ENCODE data around the gene IQGAP3.

The IQGAP3 gene

GRCh38 chr1:156497078-156497742 lies 75.2 kb downstream of the IQGAP3 start:
- no peak for DNase-seq (ENCODE audit: low spot score)

- peak; percentile 80 for DNase-seq (ENCODE audit: low spot score)
Observed at GRCh38 chr1:156496211-156496761, 76.1 kb downstream of the IQGAP3 start.

GRCh38 chr1:156495401-156496140 lies 76.8 kb downstream of the IQGAP3 start:
- no peak for DNase-seq (ENCODE audit: low spot score)

DNA sequence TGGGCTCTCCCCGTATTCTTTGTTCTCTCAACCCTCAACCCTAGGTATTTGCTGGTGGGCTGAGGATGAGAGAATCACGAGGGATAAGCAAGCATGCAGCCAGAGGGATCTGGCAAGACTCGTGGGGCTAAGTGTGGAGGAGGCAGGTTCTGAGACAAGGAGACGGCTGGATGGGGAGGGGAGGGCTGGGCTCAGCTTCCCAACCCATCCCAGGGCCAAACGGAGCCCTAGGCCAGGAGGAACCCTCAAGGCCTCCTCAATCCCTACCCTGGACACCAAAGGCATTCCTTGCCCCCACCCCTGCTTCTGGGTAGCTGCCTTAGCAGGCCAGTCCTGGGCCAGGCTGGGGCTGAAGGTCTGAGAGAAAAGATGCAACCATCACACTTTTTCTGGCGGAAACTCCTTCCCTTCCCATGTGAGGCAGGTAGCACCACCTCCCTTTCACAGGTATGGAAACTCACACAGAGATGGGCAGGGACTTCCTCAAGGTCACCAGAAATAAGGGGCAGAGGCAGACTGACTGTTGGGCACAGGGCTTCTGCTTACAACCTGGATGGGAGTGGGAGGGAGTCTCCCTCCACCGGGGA lies 78.0 kb downstream of the IQGAP3 start:
- DNase-seq (ENCODE audit: low spot score), result no peak

- peak; percentile 75 for DNase-seq (ENCODE audit: low spot score)
Observed at GRCh38 chr1:156493742-156494141, 78.6 kb downstream of the IQGAP3 start.

- peak; percentile 86 for DNase-seq (ENCODE audit: low spot score)
Observed at GRCh38 chr1:156493154-156493631, 79.2 kb downstream of the IQGAP3 start.

GRCh38 chr1:156492591-156493080 lies 79.7 kb downstream of the IQGAP3 start:
- DNase-seq (ENCODE audit: low spot score), result peak; percentile 99

DNA sequence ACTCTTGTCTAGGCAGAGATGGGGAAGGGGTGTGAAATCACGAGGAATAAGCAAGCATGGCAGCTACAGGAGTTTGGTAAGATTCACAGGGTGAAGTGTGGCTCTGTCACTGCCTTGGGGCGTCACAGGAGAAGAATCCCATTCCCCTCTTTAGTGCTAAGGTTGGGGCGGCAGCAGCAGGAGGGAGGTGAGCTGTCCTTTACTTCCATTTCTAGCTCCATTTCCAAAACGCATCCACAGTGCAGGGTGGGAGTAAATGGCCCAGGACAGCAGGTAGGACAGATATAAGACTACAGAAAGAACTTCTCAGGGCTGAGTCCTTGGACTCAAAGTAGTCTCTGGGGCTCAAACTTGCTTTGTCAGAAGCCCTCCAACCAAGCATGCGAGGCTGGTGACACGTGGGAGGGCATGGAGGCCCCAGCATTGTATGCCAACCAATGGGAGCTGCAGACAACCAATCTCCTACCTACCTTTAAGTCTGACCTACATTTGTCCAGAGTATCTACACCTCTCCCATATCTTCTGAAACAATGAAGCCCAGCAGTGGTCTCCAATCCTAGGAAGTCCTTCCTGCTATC lies 80.3 kb downstream of the IQGAP3 start:
- DNase-seq (ENCODE audit: low spot score), result peak; percentile 95

DNA sequence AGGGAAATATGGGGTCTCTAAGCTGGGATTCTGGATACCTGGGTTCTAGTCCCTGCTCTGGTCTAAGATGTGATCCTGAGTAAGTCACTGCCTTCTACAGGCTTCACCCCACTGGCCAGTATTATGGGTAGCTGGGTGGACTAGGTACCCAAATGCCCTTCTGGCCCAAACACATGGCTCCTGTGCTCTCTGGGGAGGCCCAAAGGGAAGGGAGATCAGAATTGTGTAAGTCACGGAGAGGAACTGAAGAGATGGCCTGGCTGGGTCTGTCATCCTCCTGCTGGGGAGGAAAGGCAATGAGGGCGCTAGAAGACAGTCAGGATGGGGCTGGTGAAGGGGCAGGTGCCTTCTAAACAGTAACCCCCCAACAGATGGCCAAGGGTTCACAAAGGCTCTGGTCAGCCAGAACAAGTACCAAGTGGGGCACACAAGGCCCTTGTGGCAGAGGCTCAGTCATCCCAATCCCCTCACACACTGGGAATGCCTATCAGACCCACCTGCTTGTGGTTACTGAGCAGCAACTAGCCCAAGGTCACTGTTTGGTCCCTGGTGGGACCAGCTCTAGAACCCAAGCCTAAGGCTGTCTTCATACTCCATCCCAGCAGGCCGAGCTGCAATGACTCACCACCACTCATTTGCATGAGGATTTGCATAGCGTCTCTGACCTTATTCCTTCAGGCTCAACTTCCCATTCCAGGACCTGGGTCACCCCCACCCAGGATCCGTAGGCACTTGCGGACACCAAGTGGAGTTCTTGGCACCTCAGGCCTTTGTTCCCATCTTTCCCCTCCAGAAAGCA lies 81.0 kb downstream of the IQGAP3 start:
- peak; percentile 81 for DNase-seq (ENCODE audit: low spot score)

DNA sequence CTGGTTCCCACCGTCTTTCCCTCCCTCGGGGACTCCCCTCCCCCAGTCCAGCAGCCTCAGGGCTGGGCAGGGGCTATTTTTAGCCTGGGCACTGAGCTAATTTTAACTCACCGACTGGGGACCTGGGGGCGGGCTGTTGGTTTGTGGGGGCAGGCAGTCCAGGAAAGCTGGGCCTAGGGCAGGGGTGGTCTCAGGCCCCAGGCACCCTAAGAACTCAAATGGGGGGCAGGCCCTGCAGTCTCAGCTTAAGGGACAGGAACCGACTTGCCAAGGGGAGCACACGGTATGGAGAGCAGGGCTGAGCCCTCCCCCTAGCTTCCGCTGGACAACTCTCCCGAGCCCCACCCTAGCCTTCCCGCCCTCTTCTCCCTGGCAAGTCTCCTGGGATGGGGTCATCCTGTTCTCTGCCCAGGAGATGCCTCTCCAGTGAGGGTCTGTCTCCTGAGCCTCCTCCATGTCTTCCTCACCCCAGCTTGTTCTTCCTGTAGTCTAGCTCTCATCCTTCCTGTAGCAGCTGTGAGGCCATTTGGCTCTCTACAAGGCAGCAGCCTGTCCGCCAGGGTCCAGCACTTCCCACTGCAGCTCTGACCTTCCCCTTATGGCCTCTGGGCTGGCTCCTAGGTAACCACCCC lies 81.8 kb downstream of the IQGAP3 start:
- peak; percentile 38 for DNase-seq (ENCODE audit: low spot score)

- DNase-seq (ENCODE audit: low spot score), result no peak
Observed at GRCh38 chr1:156489935-156490293, 82.5 kb downstream of the IQGAP3 start.

DNA sequence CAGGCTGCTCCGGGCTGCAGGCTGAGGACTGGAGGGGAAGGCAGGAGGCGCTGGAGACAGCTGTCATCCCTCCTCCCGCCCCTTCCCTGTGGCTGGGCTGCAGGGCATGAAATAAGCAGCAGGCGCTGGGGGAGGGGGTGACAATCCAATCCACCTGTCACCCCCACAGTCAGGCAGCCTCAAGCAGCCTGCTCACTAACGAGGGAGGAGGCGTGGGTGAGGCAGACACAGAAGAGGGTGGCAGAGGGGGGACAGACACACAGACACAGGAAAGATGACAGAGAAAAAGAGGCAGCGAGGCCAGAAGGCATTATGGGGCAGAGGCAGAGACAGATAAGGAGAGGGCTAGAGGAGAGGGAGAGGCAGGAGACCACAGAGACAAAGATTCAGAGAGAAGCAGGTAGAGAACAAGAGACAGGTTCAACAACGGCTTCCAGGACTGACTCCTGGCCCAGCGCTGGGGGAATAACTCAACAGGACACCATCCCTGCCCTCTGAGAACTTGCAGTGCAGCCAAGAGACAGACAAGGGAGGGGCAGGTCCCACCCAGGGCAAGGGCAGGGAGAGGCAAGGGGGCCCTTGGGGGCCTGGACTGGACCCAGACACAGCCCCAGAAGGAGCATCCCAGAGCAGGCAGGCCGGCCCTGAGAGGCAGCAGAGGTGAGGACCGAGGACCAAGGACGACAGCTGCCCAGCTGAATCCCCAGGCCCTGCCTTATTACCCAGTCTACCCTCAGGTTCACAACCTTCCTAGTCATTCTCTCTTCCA lies 83.0 kb downstream of the IQGAP3 start:
- peak; percentile 56 for DNase-seq (ENCODE audit: low spot score)

DNA sequence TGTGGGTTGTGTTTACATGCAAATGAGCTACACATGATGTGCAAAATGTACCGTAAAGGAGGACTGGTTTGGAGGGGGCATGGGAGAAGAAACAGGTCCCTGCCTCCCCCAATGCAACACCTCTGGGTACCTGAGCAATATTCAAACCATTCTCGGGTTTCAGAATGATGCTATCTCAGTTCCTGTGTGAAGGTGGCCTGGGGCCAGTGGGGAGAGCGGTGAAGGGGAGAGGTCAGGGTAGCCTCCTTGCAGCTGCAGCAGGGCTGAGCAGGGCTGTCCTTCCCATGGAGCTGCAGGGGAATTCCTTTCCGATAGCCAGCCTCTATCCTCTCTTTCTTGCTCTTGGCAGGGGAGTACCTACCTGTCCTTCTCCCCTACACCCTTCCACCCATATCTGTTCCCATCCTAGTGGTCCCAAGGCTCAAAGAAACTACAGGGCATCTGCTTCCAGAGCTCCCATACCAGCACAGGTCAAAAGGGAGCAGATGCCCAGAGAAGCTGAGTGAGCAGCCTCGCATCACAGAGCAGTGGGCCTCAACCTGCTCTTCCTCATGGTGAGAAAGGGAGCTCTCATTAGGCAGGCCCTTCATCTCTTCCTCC lies 83.7 kb downstream of the IQGAP3 start:
- DNase-seq (ENCODE audit: low spot score), result peak; percentile 20

DNA sequence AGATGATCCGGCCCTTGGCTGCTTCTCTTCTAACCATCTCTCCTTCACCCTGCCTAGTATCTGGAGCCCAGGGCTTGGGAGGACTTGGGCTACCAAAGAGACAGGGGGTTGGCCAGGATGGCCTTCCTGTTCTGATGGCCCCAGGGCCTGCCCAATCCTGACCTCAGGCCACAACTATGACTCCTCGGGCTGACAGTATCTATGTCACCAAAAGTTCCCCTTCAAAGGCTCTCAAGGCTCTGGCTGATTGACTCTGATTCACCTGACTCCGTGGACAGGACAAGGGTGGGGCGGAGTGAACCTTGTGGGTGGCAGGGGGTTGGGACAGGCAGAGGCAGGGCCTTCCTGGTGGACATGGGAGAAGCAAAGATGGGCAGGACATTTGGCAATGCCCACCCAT lies 84.5 kb downstream of the IQGAP3 start:
- no peak for DNase-seq (ENCODE audit: low spot score)

DNA sequence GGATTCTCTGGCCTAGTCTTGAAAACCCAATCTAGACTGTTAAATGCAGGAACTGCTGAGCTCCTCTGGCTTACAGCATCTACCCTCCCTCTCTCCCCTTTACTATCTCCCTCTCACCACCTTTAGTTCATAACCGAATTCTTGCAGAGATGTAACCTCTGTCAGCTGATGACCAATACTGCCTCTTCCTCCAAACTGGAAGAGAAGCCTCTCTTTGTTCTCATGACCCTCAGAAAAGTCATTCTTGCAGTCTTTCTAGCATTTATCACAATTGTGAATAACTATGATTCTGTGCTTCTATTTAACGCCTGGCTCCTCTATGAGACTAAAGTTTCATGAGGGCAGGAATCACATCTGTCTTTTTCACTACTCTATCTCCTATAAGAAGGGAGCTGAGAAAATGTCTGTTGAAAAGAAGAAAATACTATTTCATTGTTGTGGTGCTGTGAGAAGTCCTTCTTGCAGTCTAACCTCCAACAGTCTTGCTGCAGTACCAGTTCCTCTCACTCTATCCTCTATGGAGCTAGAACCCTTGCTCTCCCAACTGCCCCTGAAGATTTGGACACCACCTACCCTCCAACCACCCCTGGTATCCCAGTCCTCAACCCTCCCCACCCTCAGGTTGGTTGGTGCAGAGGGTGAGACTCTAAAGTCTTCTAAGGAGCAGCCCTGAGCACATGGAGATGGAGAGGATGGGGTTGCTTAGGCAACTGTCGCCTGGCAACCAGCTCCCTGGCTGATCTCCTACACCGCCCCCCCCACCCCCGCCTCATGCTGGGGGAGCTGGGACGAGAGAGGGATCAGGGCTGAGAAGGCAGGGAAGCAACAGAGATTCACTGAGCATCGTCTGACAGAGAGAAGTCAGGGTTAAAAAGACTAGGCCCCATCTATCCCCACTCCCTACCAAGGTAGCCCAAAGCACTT lies 85.7 kb downstream of the IQGAP3 start:
- DNase-seq (ENCODE audit: low spot score), result no peak

GRCh38 chr1:156485984-156486383 lies 86.4 kb downstream of the IQGAP3 start:
- no peak for DNase-seq (ENCODE audit: low spot score)

DNA sequence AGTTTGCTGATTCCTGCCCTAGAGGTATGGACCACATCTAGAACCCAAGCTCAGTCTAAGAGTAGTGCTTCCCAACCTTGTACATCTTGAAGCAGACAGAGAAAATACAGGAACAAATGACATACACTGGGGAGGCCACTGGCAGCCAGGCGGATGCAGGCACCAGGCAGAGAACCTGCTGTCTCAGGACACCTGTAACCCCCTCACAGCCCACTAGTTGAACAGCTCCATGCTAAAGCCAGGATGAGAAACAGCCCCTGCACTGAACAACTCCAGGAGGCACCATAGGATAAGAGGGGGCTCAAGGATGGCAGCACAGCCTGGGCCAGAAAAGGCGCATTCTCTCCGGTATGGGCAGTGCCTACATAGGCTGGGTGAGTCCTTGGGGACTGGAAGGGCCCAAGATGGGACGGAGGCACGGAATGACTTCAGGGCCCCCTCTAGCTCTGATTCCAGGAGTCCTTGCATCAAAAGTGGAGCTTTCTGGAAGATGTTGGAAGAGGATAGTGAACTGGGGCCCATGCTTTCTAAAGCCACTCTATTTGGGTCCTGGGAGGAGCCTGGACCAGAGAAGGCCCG lies 87.8 kb downstream of the IQGAP3 start:
- no peak for DNase-seq (ENCODE audit: low spot score)

GRCh38 chr1:156483397-156483796 lies 89.0 kb downstream of the IQGAP3 start:
- DNase-seq (ENCODE audit: low spot score), result no peak

Measured in NAMALWA (cell line).